ENCODE results near the gene LIG4.
"Not testable (repeated sequence)": the region's sequence is repeated elsewhere in the genome, so short reads cannot be mapped to it uniquely, and the experiment has no call there.

DNA sequence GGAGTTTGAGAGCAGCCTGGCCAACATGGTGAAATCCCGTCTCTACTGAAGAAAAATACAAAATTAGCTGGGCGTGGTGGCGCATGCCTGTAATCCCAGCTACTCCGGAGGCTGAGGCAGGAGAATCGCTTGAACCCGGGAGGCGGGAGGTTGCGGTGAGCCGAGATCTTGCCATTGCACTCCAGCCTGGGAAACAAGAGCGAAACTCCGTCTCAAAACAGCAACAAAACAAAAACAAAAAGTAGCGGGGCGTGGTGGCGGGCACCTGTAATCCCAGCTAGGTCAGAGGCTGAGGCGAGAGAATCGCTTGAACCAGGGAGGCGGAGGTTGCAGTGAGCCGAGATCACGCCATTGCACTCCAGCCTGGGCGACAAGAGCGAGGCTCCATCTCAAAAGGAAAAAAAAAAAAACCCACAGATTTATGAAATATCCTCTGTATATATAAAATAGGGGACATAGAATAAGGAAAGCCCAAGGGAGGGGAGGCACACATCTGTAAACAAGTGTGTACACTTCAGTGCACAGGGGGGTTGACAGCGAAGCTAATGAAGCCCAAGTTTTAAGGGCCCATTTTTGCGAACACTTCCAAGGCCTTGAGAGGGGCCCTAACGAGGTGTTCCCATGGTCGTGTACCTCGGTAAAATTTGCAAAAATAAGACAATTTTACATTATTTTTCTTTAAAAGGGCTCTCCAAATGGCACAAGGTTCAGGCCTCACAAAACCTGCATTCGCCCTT lies 2.1 kb upstream of the LIG4 start:
- not testable (repeated sequence) for TF ChIP-seq EP300, POLR2A, POLR2AphosphoS5 (IDR thresholded peaks at IDR 0.05)
- TF ChIP-seq, protein P1, sequence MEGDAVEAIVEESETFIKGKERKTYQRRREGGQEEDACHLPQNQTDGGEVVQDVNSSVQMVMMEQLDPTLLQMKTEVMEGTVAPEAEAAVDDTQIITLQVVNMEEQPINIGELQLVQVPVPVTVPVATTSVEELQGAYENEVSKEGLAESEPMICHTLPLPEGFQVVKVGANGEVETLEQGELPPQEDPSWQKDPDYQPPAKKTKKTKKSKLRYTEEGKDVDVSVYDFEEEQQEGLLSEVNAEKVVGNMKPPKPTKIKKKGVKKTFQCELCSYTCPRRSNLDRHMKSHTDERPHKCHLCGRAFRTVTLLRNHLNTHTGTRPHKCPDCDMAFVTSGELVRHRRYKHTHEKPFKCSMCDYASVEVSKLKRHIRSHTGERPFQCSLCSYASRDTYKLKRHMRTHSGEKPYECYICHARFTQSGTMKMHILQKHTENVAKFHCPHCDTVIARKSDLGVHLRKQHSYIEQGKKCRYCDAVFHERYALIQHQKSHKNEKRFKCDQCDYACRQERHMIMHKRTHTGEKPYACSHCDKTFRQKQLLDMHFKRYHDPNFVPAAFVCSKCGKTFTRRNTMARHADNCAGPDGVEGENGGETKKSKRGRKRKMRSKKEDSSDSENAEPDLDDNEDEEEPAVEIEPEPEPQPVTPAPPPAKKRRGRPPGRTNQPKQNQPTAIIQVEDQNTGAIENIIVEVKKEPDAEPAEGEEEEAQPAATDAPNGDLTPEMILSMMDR (IDR thresholded peaks at IDR 0.05) = not testable (repeated sequence)

All from upper lobe of left lung (tissue), 4 donors.